ENCODE measurements around the gene NEFH.

DNA sequence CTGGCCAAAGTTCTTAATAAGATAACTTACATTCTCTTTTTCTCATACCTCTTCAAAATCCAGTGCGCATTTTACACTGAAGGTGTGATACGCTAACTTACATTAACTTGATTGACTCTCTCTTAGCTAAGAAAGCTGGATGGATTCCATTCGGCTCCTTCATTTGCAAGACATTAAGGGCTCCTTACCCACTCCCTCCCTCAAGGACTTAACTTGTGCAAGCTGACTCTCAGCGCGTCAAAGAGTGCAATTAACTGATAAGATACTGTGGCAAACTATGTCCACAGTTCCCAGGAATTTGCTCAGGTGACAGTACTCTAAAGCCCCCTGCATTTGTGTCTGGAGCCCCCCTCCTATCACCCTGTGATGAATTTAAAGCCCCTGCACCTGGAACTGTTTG lies 48.0 kb upstream of the NEFH start:
- TF ChIP-seq, protein P1, sequence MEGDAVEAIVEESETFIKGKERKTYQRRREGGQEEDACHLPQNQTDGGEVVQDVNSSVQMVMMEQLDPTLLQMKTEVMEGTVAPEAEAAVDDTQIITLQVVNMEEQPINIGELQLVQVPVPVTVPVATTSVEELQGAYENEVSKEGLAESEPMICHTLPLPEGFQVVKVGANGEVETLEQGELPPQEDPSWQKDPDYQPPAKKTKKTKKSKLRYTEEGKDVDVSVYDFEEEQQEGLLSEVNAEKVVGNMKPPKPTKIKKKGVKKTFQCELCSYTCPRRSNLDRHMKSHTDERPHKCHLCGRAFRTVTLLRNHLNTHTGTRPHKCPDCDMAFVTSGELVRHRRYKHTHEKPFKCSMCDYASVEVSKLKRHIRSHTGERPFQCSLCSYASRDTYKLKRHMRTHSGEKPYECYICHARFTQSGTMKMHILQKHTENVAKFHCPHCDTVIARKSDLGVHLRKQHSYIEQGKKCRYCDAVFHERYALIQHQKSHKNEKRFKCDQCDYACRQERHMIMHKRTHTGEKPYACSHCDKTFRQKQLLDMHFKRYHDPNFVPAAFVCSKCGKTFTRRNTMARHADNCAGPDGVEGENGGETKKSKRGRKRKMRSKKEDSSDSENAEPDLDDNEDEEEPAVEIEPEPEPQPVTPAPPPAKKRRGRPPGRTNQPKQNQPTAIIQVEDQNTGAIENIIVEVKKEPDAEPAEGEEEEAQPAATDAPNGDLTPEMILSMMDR (IDR thresholded peaks at IDR 0.05), result no peak
- no peak for TF ChIP-seq POLR2A (IDR thresholded peaks at IDR 0.05)
- no peak for TF ChIP-seq POLR2AphosphoS5 (IDR thresholded peaks at IDR 0.05; ENCODE audit: insufficient read depth in 1 of 2, low read depth in 1 of 2)
